NCI-H1694 (cell line): ENCODE results near the gene CYSRT1.
"Not testable (repeated sequence)": the region's sequence is repeated elsewhere in the genome, so short reads cannot be mapped to it uniquely, and the experiment has no call there.

Experiments
- DNase-seq: peaks from one replicate; lab custom pipeline; 2025; lab: John Stamatoyannopoulos, UW

CYSRT1 gene

GRCh38 chr9:137252555-137253506 is 27.9 kb downstream of the CYSRT1 start:
- DNase-seq: no peak

DNA sequence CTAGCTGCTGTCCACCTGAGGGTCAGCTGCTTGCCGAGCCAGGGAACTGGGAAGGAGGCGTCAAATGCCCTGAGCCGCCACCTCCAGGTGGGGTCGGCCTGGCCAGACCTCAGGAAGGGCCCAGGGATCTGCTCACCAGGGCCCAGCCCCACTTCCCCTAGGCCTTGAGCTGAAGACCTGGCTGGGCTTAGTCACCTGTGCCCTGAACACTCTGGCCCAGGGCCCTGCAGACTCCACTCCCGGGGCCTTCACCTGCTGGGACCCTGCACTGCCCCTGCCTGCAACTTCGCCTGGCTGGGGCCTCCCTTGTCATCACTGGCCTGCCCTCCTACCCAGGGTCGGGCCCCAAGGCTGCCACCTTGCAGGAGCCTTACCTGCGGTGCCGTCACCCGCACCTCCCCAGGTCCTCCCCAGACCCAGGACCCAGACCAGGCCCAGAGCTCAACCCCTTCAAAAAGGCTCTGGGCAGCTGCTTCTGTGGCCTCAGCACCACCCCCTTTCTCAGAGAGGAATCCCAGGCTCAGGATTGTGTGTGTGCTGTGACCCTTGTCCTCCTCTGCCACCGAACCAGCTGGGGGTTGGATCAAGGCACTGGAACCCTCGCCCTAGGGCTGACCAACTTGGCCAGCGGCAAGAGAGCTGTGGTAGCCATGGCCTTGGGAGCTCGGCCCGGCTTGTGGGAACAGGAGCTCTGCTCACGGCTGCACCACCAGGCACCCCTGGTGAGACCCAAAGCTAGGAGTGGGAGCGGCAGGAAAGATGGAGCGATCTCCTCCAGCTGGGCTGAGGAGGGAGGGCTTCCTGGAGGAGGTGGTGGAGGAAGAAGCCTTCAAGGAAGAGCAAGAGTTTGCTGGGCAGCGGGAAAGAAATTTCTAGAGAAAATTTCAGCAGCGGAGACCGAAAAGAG is 29.0 kb downstream of the CYSRT1 start:
- no peak for DNase-seq

- no peak for DNase-seq
Observed at GRCh38 chr9:137254624-137255447, 29.9 kb downstream of the CYSRT1 start, which contains the start of gene NELFB. Gene NELFB (plus strand): TSS chr9:137255327.

- DNase-seq: no peak
Observed at GRCh38 chr9:137255448-137256114, 30.6 kb downstream of the CYSRT1 start.

- DNase-seq: no peak
Observed at GRCh38 chr9:137256362-137256761, 31.4 kb downstream of the CYSRT1 start.

DNA sequence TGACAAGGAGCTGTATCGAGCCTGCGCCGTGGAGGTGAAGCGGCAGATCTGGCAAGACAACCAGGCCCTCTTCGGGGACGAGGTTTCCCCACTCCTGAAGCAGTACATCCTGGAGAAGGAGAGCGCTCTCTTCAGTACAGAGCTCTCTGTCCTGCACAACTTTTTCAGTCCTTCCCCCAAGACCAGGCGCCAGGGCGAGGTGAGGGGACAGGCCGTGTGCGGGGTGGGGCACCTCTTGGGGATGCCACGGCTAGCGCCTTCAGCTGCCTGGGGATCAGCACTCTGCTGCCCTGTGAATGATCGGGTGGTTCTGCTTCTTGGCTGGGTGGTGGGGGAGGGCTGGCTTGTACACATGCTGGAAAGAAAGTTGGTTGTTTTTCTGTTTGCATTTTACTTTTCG is 31.9 kb downstream of the CYSRT1 start:
- DNase-seq: no peak

DNA sequence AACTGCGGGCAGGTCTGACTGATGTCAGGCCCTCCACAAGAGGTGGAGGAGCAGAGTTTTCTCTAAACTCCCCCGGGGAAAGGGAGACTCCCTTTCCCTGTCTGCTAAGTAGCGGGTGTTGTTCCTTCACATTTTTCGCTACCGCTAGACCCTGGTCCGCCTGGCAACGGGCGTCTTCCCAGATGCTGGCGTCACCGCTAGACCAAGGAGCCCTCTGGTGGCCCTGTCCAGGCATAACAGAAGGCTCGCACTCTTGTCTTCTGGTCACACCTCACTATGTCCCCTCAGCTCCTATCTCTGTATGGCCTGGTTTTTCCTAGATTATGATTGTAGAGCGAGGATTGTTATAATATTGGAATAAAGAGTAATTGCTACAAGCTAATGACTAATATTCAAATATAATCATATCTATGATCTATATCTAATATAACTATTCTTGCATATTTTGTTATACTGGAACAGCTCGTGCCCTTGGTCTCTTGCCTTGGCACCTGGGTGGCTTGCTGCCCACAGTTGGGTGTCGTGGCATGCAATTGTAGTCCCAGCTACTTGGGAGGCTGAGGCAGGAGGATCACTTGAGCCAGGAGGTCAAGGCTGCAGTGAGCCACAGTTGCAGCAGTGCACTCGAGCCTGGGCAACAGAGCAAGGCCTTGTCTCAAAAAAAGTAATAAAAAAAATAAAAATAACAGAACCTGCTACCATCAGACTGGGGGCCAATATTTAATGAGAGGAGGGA is 37.4 kb downstream of the CYSRT1 start:
- not testable (repeated sequence) for DNase-seq

DNA sequence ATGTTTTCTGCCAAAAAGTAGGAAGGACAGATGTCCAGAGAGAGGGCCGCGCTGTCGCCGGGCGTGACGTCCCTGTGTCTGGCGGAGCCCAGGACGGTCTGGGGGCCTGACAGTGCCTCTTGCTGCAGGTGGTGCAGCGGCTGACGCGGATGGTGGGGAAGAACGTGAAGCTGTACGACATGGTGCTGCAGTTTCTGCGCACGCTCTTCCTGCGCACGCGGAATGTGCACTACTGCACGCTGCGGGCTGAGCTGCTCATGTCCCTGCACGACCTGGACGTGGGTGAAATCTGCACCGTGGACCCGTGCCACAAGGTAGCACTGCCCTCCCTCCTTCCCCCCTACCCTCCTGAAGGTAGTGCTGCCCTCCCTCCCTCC is 37.9 kb downstream of the CYSRT1 start:
- DNase-seq: no peak

DNA sequence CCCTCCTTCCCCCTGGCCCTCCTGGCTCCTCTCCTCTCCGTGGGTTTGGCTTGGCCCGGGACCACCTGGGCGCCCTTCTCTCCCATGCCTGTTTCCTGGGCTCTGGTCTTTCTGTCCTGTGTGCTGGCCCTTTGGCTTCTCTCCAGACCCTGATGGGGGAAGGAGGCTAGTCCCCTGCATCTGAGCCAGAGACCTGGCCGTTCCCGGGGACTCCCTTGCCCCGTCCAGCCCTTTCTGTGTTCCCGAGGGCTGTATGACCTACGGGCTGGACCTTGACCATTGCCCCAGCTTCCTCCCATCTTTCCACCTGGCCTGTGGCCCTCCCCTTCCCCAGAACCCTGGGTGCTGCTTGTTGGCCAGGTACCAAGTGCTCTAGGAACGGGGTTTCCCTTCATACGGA is 38.5 kb downstream of the CYSRT1 start:
- no peak for DNase-seq

DNA sequence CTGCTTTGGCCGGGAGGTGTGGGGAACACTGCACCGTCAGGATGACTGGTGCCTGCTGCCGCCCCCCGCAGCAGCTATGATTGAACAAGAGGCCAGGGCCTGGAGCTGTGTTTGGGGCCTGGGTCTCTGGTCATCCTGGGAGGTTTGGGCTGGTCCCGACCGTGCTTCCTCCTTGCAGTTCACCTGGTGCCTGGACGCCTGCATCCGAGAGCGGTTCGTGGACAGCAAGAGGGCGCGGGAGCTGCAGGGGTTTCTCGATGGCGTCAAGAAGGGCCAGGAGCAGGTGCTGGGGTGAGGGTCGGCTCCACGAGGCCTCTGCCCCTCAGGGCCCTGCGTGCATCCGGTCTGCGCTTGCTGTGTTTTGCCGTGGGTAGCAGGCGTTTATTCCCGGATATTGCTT is 39.1 kb downstream of the CYSRT1 start:
- DNase-seq: no peak

- DNase-seq: no peak
Observed at GRCh38 chr9:137265496-137266161, 40.7 kb downstream of the CYSRT1 start.

GRCh38 chr9:137266162-137266527 is 41.2 kb downstream of the CYSRT1 start:
- no peak for DNase-seq

- no peak for DNase-seq
Observed at GRCh38 chr9:137266585-137267453, 41.8 kb downstream of the CYSRT1 start.

DNA sequence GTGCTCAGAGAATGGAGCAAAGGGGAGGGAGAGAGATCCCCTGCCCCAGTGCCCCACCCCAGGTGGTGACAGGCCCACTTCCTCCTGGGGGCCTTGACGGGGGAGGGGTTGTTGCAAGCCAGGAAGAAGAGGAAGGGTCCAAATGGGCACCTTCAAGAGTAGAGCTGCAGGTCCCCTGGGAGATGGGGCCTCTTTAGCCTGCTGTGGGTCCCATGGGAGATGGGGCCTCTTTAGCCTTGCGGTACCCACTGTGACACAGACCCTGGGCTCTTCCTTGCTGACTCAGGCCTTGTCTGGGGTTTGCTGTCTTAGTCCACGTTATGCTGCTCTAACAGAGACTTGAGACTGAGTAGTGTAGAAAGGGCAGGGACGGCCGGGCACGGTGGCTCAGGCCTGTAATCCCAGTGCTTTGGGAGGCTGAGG is 43.0 kb downstream of the CYSRT1 start:
- no peak for DNase-seq

DNA sequence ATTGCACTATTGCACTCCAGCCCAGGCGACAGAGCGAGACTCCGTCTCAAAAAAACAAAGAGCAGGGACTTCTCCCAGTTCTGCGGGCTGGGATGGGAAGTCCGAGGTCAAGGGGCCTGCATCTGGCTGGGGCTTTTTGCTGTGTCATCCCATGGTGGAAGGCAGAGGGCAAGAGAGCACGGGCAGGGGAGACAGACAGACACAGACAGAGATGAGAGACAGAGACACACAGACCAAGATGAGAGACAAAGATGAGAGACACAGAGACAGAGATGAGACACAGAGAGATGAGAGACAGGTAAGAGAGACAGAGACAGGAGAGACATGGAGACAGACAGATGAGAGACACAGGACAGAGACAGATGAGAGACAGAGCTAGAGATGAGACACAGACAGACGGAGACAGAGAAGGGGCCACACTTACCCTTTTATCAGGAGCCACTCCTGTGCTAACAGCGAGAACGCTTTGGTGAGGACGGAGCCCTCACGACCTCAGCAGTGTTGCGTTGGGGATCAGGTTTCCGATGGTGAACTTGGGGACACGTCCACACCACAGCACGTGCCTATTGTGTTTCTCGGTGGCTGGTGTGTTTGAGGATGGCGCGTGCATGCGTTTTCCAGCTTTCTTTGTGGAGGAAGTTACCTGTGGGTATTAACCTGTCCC is 43.7 kb downstream of the CYSRT1 start:
- no peak for DNase-seq

DNA sequence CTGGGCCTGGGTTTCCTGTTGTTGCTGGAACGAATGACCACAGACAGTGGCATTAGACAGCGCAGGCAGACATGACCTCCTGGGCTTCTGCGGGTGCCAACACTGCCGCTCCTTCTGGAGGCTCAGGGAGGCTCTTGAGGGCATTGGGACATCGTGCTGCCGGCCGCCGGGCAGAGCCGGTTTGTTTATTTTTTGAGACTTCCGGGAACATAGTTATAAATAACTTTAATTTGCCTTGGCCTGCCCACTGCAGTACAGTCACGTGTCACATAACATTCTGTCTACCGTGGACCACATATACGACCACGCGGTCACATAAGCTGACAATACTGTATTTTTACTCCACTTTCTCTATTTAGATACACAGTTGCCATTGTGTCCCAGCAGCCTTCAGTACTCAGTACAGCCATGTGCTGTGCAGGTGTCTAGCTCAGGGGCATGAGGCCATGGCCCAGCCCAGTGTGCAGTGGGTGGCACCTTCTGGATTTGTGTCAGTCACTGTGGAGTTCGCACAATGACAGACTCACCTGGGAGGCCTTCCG is 44.3 kb downstream of the CYSRT1 start:
- DNase-seq: no peak

DNA sequence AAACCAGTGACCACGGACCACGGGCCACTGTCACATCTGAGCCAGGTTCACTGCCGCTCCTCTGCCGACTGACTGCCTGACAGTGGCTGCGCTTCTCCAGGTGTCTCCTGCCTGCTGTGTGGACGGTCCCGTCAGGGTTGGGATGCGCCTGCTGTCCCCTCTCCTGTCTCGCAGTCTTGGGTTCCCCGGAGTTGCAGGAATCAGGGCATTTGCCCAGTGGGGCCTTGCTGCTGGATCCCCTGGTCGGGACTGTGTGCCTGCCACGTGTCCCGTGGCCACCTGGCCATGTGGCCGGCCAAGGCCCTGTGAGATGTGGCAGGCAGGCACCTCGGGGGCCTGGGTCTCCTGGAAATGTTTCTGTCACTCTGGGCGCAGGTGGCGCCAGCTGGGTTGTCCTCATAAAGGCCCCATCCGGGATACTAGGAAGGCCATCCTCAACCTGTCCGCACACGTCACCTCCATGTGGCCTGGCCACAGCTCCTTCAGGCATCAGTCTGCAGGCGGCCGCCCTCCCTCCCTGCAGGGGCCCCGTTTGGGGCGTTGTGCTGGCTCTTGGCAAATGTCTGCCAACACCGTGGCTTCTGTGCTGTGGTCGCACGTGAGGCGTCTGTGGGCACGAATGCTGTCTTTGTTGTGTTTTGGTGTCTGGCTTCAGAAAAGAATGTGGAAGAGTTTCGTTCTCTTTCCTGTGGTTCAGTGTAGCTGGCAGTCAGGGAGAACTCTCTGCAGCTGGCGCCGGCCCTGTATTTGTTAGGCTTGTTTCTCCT is 46.1 kb downstream of the CYSRT1 start:
- DNase-seq: no peak

GRCh38 chr9:137271696-137272076 is 46.7 kb downstream of the CYSRT1 start:
- no peak for DNase-seq
